Stimulated activated naive CD8-positive, alpha-beta T cell treated with anti-CD3 and anti-CD28 coated beads, Interleukin-15, Interleukin-2, amounts not matched to agents 100 ng/mL and 50 ng/mL, for 24 hours (primary cell): ENCODE results near the gene PSMB11.
"Not testable (repeated sequence)": the region's sequence is repeated elsewhere in the genome, so short reads cannot be mapped to it uniquely, and the experiment has no call there.

Experiments
- H3K27ac Mint-ChIP-seq: one replicate; pipeline ENCODE4 v1.8.0; 2021; ENCODE audit warnings: mild to moderate bottlenecking, mixed read lengths
- H3K27me3 Mint-ChIP-seq: one replicate; pipeline ENCODE4 v1.8.0; 2021; ENCODE audit warnings: mixed read lengths
- H3K36me3 Mint-ChIP-seq: one replicate; pipeline ENCODE4 v1.8.0; 2021; ENCODE audit warnings: low read depth, mixed read lengths
- H3K4me1 Mint-ChIP-seq: one replicate; pipeline ENCODE4 v1.8.0; 2021; ENCODE audit warnings: low read depth, mixed read lengths
- H3K4me3 Mint-ChIP-seq: one replicate; pipeline ENCODE4 v1.8.0; 2021; ENCODE audit warnings: mild to moderate bottlenecking, mixed read lengths
- H3K9me3 Mint-ChIP-seq: one replicate; pipeline ENCODE4 v1.8.0; 2021; ENCODE audit warnings: mixed read lengths

Gene PSMB11, protein sequence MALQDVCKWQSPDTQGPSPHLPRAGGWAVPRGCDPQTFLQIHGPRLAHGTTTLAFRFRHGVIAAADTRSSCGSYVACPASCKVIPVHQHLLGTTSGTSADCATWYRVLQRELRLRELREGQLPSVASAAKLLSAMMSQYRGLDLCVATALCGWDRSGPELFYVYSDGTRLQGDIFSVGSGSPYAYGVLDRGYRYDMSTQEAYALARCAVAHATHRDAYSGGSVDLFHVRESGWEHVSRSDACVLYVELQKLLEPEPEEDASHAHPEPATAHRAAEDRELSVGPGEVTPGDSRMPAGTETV

DNA sequence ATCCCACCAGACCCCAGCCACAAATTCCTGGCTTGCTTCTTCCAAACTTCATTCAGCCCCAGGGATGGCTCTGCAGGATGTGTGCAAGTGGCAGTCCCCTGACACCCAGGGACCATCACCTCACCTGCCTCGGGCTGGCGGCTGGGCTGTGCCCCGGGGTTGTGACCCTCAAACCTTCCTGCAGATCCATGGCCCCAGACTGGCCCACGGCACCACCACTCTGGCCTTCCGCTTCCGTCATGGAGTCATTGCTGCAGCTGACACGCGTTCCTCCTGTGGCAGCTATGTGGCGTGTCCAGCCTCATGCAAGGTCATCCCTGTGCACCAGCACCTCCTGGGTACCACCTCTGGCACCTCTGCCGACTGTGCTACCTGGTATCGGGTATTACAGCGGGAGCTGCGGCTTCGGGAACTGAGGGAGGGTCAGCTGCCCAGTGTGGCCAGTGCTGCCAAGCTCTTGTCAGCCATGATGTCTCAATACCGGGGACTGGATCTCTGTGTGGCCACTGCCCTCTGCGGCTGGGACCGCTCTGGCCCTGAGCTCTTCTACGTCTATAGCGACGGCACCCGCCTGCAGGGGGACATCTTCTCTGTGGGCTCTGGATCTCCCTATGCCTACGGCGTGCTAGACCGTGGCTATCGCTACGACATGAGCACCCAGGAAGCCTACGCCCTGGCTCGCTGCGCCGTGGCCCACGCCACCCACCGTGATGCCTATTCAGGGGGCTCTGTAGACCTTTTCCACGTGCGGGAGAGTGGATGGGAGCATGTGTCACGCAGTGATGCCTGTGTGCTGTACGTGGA is at the start of gene PSMB11:
PSMB11 (plus strand) TSS at position 51 of the 804 bp plus-strand sequence; CDS start at position 65, 14 bp downstream.
- Mint-ChIP-seq H3K27ac (peak within 1 kb of the TSS; percentile 31), H3K9me3 (no peaks in the 10 kb centered on the region)

DNA sequence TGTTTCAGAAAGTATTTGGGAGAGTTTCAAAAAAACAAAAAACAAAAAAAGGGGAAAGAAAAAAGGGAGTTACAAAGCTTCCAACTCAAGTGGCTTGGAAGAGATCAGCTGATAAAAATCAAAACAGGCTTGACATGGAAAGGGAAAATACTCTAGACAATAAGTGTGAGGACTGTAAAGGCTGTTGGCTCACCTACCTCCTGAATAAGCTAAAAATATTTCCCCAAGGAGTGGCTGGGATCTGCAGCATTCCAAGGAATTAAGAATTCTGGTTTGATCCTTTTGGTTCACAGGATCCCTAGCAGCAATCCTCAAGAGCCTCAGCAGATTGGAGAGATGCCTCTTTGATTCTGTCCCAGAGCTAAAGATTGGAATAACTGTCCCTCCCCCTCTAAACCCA is 48.5 kb upstream of the PSMB11 start:
- Mint-ChIP-seq H3K36me3 (peaks cover 3% of the 10 kb centered on the region), H3K4me3 (no peak overlapping the region), H3K27me3 (no peaks in the 10 kb centered on the region), H3K27ac (no peak overlapping the region), H3K9me3 (no peaks in the 10 kb centered on the region), H3K4me1 (no peaks in the 10 kb centered on the region)

More for the DNA sequence above, at the start of gene PSMB11:
- no peak within 1 kb of the TSS for H3K4me3 Mint-ChIP-seq
- H3K36me3 Mint-ChIP-seq: no peaks in the 10 kb centered on the region
- H3K4me1 Mint-ChIP-seq: no peaks in the 10 kb centered on the region
- H3K27me3 Mint-ChIP-seq: no peaks in the 10 kb centered on the region

DNA sequence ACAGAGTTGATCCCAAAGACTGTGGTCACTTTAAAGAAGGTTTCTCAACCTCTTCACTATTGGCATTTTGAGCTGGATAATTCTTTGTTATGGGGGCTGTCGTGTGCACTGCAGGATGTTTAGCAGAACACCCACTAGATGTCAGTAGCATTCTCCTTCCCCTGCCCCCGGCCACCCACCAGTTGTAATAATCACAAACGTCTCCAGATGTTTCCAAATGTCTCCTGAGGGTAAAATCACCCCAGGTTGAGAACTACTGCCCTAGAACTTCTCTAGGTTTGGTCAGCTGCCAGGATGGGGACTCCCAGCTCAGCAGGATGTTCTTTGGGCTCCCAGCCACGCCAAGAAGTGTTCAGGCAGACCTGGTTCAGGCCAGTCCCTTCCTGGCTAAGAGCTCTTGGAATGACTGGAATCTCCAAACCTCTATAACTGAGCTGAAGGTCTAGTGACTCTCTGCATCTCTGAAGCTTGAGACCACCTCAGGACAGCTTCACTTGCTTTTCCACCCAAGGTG is 47.2 kb upstream of the PSMB11 start:
- no peaks in the 10 kb centered on the region for H3K27me3 Mint-ChIP-seq
- H3K4me3 Mint-ChIP-seq: no peak overlapping the region
- H3K27ac Mint-ChIP-seq: no peak overlapping the region
- peaks cover 3% of the 10 kb centered on the region for H3K36me3 Mint-ChIP-seq
- no peaks in the 10 kb centered on the region for H3K4me1 Mint-ChIP-seq
- H3K9me3 Mint-ChIP-seq: no peaks in the 10 kb centered on the region

DNA sequence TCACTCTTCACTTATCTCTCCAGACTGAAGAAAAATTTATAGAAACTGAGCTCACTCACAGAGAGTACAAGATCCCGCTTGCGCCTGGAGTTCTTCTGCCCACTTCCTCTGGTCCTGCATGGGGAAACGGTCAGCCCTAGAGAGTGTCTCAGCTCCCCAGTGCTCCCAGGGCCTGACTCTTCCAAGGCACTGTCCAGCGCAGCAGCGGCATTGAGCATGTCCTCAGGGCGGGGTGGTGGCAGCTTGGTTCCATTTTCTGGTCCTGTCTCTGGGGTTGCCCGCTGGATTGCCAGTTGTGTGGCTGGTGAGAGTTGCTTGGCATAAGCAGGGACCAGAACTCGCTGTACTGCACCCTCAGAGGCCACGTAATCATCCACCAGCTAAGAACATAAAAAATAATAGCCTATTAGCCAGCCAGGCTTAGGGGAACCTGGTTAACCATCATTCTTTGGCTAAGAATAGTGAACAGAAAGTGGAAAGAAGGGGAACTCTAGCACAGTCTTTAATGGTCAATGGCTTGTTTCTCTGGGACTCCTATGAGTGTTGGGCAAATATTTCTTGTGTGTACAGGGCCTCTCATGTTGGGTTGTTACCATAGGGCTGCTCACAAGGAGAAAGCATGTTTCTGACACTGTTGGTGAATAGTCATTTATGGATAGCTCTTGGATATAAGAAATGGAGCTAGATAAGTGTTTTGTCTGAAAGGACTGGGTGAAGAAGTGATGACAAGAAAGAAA is 46.0 kb upstream of the PSMB11 start:
- Mint-ChIP-seq H3K4me3 (no peak overlapping the region), H3K36me3 (no peaks in the 10 kb centered on the region), H3K27me3 (no peaks in the 10 kb centered on the region), H3K9me3 (no peaks in the 10 kb centered on the region), H3K4me1 (no peaks in the 10 kb centered on the region), H3K27ac (no peak overlapping the region)

DNA sequence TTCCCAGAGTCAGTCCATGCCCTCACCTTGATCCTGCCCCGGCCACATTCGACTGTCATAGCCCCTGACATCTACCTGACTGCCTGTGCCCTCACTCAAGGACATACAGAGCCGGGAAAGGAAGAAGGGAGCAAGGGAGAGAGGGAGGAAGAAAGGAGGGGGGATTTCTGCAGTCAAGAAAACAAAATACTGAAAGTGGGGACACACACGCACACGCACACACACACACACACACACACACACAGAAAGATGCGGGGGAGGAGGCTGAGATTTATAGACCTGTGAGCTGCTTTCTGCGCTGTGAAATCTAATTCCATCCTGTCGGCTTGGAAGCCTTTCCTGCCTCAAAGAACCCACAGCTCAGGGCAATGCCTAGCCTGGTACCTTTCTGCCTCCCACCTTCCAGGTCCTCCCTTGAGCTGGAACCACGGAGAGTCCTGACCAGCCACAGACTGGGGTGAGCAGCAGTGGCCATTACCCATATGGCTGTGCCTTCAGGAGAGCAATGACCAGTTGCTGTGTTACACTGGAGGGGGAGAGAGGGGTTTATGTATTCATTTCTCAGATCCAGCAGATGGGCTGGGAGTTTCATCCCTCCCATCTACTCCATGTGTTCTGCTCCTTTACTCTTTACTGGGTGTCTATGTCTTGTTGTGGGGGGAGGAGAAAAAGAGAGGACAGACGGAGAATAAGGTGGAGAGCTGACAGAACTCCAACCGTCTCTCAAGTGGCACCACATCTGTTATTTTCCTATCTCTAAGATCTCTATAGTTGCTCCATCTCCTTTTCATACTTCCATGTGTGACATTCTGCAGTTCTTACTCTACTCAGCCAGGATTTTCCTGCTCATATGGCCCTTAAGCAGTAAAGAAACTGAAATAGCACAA is 45.0 kb upstream of the PSMB11 start:
- H3K27ac Mint-ChIP-seq: no peak overlapping the region
- H3K4me1 Mint-ChIP-seq: no peaks in the 10 kb centered on the region
- H3K4me3 Mint-ChIP-seq: no peak overlapping the region
- no peaks in the 10 kb centered on the region for H3K27me3 Mint-ChIP-seq
- H3K9me3 Mint-ChIP-seq: no peaks in the 10 kb centered on the region
- H3K36me3 Mint-ChIP-seq: no peaks in the 10 kb centered on the region

DNA sequence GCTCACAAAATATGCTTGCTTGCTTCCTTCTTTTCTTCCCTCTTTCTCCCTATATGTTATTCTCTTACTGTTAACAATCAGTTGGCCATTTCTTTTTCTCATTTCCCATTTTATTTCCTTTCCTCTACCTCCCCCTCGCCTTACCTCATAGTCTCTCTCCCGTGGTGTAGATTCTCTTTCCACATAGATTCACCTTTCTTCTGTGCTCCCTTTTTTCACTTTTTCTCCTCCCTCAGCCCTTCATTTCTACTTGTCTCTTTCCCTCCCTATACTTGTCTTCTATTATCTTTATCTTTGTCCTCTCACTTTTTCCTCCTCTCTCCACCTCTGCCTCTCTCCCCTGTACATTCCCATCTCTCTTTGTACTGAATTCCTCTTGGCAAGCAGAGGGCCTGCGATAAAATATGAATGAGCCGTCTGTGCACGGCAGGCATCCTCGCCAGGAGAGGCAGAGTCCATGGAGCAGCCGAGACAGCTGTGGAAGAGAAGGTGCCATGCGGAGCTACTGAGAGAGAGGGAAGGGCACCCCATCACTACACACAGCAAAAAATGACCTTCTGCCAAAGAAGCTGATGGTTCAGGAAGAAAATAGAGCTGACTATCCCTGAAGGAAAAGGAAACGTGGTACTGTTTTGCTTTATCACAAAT is 44.2 kb upstream of the PSMB11 start:
- no peaks in the 10 kb centered on the region for H3K27me3 Mint-ChIP-seq
- no peaks in the 10 kb centered on the region for H3K9me3 Mint-ChIP-seq
- no peak overlapping the region for H3K4me3 Mint-ChIP-seq

DNA sequence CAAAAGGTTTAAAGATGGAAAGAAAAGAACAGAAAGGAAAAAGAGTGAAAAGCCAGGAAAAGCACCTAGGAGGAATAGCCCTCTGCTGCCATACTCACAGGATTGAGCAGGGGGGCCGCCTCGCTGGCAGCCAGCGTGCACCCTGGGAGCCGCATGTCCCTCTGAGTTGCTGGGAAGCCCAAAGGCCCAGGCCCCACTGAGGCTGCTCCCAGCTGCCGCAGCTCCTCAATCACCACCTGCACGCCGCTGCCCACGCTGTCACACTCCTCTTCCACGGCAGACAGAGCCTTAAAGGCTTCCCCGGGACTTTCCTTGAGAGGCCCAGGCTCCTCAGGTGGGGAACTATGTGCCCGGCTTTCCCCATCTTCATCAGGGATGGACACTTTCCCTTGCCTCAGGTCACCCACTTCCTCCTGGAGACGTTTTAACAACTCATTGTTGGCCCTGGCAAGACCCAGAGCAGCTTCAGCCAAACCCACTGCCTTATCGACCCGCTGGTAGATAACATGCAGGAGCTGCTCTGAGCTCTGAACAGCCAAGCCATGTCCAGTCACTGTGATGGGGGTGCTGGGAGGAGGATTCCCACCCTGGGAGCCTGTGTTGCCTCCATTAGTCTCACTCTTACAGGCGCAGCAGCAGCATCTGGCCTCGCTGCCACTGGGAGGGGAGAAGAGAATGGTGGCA is 43.5 kb upstream of the PSMB11 start:
- Mint-ChIP-seq H3K27me3 (no peaks in the 10 kb centered on the region), H3K9me3 (no peaks in the 10 kb centered on the region), H3K4me1 (no peaks in the 10 kb centered on the region), H3K27ac (no peak overlapping the region), H3K4me3 (no peak overlapping the region), H3K36me3 (no peaks in the 10 kb centered on the region)

More for the DNA sequence above, 44.2 kb upstream of the PSMB11 start:
- H3K4me1 Mint-ChIP-seq: no peaks in the 10 kb centered on the region
- H3K27ac Mint-ChIP-seq: no peak overlapping the region
- H3K36me3 Mint-ChIP-seq: no peaks in the 10 kb centered on the region

DNA sequence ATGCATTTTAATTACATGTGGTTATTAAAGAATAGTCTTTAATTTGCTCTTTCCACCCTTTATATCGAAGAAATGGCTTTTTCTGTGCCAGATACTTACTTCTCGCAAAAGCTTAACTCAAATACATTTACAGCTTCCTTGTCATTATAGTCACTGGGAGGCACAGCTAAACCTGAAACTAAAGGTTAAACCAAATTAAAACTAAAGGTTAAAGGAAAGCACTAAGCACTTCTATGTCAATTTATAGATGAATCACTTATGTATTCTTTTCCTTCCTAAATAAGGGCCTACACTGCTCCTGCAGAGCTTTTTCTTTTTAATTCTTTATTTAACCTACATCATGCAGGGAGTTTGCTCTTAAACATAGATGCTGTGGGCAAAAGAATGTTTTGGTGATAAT is 41.2 kb upstream of the PSMB11 start:
- H3K36me3 Mint-ChIP-seq: no peaks in the 10 kb centered on the region
- no peak overlapping the region for H3K27ac Mint-ChIP-seq
- no peaks in the 10 kb centered on the region for H3K9me3 Mint-ChIP-seq
- H3K27me3 Mint-ChIP-seq: no peaks in the 10 kb centered on the region
- H3K4me1 Mint-ChIP-seq: peaks cover 3% of the 10 kb centered on the region
- H3K4me3 Mint-ChIP-seq: no peak overlapping the region

DNA sequence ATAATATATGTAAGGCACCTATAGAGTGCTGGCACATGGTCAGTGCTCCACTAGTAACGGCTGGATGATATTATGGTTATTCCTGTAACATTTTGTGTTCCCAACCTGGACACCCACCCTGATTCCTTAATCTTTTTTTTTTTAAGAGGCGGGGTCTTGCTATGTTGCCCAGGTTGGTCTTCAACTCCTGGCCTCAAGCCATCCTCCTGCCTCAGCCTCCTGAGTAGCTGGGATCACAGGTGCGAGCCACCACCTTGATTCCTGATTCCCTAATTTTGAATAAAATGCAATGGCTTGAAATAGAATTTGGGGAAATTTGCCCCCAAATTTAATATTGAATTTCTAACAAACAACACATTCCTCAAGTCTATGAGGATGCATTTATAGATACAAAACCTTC is 39.4 kb upstream of the PSMB11 start:
- no peaks in the 10 kb centered on the region for H3K27me3 Mint-ChIP-seq
- H3K4me3 Mint-ChIP-seq: no peak overlapping the region
- peaks cover 19% of the 10 kb centered on the region for H3K4me1 Mint-ChIP-seq
- no peak overlapping the region for H3K27ac Mint-ChIP-seq
- no peaks in the 10 kb centered on the region for H3K36me3 Mint-ChIP-seq
- H3K9me3 Mint-ChIP-seq: no peaks in the 10 kb centered on the region

DNA sequence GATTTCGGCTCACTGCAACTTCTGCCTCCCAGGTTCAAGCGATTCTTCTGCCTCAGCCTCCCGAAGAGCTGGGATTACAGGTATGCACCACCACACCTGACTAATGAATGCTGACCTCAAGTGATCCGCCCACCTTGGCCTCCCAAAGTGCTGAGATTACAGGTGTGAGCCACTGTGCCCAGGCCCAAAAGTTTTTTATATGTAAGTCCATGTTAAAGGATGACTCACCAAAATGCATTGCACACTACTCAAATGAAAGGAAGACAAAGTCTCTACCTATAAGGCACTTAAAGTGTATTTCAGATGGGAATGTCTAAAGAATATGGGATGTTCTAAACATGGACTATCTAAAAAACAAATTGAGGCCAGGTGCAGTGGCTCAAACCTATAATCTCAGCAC is 37.7 kb upstream of the PSMB11 start:
- H3K27me3 Mint-ChIP-seq, H3K27ac Mint-ChIP-seq, H3K9me3 Mint-ChIP-seq, H3K4me3 Mint-ChIP-seq, H3K36me3 Mint-ChIP-seq: not testable (repeated sequence)
- H3K4me1 Mint-ChIP-seq: peaks cover 34% of the 10 kb centered on the region

DNA sequence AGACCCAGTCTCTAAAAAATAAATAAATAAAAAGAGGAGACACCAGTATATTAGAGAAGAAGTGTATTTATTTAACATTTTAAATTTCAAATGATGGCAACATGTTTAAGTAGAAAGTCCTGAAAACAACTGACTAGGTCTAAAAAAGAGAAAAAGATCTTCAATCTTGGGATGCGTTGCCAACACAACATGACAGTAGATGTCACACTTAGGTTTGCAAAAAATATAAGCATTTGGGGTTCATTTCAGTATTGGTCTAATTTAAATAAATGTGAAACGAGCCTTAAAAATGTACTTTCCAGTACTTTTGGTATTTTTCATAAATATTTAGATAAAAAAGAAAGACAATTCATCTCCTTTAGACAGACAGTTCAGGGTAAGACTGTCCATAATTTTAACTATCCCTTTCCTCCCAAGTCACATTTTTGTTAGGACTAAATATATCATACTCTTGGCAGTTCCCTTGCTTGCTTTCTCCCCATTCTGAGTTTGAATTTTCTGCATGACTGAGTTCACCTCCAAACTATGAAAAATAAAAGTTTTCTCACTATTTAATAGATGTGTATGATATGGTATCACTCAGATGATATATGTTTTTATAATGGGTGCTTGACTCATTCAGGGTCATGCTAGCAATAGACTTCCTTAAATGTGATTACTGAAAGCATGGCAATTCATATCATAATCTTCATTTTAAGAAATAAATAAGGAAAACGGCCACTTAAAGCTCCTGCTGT is 36.4 kb upstream of the PSMB11 start:
- H3K27me3 Mint-ChIP-seq: no peaks in the 10 kb centered on the region
- H3K27ac Mint-ChIP-seq: peak overlapping the region; percentile 96
- H3K4me3 Mint-ChIP-seq: peak overlapping the region; percentile 92
- no peaks in the 10 kb centered on the region for H3K36me3 Mint-ChIP-seq
- H3K9me3 Mint-ChIP-seq: no peaks in the 10 kb centered on the region
- peaks cover 48% of the 10 kb centered on the region for H3K4me1 Mint-ChIP-seq

DNA sequence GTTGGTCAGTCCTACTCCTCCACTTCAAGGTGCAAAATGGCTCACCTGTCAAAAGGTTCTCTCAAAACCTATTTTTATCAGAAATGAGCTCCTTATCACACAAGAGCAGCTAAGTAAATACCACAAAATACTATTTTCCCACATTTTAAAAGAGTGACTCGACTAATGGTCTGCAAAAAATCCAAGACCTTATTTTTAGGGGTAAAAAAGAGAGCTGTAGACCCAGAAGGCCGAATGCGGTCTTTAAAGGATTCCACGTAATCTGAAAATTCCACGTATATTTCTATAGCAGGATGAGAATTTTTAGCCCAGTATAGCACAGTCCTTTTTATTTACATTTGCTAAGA is 35.9 kb upstream of the PSMB11 start:
- Mint-ChIP-seq H3K4me3 (peak overlapping the region; percentile 92), H3K36me3 (no peaks in the 10 kb centered on the region), H3K27me3 (no peaks in the 10 kb centered on the region), H3K4me1 (peaks cover 48% of the 10 kb centered on the region), H3K9me3 (no peaks in the 10 kb centered on the region), H3K27ac (peak overlapping the region; percentile 96)
